GM19025 (cell line): Measurements from ENCODE around the gene SLC1A2.

Source experiments
- ATAC-seq: cut with Tn5 transposase; IDR thresholded peaks from one replicate; pipeline ENCODE4 v1.9.1; 2021; ENCODE audit warnings: mild to moderate bottlenecking, low read depth, moderate library complexity; ENCODE audit not compliant: unreplicated experiment

The SLC1A2 gene

DNA sequence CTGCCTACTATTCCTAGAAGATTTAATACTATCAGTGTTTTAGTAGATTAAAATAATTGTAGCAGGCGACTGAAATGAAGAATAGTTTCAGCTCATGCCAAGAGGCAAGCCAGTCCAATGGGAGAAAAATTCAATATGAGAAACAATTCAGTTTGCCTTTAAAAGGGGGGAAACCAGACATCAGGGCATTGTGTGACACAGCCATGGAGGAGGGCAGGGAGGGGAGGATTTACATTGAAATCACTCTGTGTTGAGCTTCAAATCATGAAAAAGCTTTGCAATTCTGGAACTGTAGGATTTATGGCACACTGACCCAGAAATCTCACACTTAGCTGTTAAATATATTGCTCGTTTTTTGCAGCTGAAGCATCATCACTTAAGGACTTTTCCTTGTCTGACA, 4.6 kb downstream of the SLC1A2 start:
- no peak for ATAC-seq

DNA sequence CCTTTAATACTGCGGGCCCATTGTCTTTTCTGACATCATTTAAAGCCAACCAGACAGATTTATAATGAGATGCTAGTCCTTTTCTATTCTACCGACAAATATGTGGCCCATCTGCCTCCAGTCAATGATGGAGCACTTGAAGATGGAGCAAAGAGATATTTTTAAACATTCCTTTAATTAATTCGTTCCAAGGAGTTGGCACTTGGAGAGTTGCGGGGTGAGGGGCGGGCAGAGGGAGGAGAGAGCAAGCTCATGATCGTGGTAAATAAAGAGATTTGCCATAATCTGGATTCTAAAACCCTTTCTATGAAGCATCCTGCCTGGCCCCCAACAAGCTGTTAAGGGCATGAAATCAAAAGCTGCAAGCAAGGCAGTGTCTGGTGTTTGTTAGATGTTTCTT, 5.0 kb downstream of the SLC1A2 start:
- ATAC-seq: no peak

DNA sequence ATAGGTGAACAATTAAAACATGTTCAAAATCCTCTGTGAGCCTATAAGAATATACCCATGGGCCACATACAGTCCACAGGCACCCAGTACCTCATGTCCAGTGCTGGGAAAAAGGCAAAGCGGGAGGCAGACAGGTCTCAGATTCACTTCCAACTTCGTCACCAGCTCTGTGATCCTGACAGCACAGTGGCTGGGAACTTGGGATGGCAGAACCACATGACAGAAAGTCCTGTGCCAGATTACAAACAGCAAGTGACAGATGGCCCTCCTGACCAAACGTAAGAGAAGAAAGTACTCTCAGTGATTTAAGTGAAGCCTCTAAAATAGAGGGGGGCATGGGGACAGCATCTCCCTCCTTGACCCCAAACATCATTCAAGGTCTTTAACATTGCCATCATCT, 5.8 kb downstream of the SLC1A2 start:
- ATAC-seq: no peak

DNA sequence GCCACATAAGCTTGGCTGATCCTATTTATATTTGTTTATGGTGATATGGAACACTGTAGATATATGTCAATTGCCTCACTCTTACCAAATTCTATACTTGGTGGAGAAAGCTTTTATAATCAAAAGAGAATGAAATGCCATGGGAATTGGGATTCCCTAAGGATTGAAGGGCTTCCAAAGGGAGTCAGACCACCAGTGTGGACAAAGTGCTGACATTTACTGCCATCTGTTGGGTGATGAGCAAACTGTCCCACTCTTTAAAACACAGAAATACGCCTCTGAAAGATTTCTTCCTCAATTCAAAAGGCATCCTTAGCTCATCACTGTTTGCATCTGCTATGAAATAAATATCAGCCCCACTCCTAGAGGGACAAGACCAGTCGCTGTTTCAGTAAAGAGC, 7.1 kb downstream of the SLC1A2 start:
- ATAC-seq: no peak

DNA sequence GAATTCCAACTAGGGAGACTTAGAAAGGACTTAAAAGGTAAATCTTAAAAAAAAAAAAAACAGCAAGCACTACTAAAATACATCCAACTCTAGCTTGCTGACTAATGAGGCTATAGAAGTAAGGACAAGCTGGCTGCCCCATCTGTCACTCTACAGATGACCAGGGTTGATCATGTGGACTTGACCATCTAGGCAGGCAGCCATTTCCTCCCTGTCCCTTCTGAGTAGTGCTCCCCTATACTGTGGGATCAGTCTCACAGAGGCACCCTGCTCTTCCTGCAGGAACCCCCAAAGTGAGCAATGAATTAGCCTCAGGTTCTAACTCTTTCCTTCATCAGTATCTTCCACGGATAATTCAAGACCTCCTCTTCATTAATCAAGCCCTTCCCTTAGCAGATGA, 12.3 kb downstream of the SLC1A2 start:
- ATAC-seq: no peak

DNA sequence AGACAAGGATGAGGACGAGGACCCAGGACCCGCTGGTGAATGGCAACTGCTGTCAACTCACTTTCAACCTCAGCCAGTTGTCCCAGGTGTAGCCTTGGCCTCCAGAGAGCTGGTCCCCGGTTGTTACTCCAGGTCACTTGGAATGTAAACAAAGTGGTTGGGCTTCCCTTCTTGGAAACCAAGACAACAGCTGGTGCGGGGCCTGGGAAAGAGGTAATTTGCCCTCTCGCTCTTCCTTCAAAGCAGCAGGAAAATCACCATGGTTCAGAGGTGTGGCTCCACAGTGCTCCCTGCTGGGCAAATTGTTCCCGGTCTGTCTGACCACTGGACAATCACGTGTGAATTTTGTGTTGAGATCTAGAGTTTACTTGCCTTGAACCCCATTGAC, 15.0 kb downstream of the SLC1A2 start:
- no peak for ATAC-seq

DNA sequence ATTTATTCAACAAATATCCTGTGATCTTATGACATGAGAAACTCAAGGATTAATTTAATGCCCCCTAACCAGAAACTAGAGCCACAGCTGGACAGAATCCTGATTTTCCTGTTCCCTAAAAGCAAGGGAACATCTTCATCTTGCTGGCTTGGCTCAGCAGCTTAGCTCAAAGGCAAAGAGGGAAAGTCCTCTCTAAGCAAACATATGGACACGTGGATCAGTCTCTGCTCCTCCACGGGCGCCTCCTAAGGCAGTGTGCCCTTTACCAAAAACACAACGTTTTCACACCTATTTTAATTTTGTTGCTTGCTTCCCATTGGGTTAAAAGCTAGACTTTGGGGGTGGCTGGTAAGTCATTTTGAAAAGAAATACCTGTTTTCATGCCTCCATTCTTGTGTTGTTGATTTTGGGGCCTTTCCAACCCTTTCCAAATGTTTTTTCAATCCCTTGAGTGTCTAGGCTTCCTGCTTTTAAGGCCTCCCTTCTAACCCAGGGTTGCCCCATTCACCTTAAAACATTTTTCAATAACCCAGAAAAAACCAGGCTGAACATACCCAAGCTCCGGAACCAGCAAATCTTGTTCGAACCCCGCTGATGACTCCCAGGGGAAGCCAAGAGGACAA, 15.5 kb downstream of the SLC1A2 start:
- no peak for ATAC-seq

DNA sequence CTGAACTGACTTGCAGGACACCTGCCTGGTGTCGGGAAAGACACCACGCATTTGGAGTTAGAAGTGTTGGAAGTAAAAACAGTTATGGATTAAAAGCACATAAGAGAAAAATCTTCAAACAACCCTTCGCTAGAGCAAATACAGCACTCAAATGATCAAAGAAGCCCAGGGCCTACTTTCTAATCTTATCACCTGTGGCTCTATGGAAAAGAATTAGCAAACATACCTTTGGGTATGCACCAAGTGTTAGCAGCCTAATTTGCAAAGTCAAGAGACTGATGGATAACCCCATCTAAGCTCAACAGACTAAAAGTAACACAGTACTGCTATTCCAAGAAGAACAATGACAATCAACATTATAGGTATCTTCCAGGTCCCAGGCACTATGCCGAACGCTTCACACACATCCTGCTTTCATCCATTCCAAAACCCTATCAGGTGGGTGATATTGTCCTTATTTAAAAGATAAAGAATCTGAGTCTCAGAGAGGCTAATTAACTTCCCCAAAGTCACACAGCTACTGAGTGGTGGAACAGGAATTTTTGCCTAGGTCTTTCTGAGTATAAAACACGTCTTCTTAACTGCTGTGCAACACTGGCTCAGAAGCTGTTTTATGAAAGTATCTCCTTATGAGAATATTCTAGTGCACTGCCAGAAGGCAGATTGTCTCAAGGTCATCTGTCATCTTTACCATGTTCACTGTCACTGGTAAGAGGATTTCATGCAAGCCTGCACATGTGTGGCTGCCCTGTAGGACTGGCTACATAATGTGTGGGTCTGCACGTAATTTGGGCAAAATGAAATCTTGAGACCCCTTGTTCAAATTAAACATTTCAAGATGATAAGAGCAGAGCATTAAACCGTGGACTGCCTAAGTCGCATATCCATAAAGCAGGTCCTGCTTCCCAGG, 16.4 kb downstream of the SLC1A2 start:
- no peak for ATAC-seq

DNA sequence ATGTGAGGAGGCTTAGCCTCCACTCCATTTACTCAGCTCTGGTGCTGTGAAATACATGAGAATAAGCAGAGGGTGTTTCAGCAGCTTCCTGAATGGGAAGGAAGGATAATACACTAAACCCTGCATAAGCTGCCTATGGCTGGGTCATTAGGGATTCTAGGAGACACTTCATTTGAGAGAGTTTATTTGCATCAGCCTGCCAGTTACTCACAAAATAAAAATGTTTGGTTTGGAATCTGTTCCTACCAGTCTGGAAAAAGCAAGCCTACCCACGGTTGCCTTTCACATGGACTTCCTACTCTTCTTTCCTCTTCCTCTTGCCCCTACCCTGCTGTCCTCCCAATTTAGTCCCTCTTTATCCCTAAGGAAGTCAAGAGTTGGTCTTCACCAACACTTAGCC, 20.5 kb downstream of the SLC1A2 start:
- ATAC-seq: no peak

DNA sequence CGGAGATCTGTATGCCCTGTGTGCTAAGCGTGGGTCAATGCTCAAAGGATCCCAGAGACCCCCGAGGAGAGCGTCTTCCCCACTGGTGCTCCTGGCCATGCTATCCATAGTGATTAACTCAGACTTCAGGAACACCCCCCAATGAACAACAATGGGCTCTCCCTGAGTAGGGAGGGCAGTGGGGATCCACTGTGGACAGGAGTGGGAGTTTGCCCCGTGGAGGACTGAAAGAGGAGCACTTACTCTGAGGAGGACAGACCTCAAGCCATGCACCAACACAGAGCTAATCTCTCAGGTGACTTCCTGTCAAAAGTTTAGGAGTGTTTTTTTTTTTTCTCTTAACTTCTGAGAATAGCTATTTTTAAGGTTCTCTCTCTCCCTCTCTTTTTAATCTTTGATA, 24.4 kb downstream of the SLC1A2 start:
- ATAC-seq: no peak

DNA sequence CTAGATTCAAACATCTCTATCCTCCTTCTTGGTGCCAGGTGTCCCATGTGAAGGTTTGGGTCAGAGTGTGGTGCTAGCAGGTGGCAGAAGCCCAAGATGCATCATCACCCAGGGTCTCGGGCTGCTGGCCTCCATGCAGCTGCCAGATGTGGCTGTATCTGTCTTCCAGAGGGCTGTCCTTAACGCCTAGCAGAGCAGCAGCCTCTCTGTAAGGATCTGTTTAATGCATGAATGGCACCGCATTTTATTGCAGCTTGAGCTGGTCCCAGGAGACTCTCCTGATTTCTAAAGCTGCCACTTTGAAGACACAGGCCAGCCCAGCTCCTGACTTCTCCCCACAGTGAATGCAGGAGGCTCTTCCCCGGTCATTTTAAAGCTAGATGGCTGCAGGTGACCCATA, 26.3 kb downstream of the SLC1A2 start:
- no peak for ATAC-seq

DNA sequence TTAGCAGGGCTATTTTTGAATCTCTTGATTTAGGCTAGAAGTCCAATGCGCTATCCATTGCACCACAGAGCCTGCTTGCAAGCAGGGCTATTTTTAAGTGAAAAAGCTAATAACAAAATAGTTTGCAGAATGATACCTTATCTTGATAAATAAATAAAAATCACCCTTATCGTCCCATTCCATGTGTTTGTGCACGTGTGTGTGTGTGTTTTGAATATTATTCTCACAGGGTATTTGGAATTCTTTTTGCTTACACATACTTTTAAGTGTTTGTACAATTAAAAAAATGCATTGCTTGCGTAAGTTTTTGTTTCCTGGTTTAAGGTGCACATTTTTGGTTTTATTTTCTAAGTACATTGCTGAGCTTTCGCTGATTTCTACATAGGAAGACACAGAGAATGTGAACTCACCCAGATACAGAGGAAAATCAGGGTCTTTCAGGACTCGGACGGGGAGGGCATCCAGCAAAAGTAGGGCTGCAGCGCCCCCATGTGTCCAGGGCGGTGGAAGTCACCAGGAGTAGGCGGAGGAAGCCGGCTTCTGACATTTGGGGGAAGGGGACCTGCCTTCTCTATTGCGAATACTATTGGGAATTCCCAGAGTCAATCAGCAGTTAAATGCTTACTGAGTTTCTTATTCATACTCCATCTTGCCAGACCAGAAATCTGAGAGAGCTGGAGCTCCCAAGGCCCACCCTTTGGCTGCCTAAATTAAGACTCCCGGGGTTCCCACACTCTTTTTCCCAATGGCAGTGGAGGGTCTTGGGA, 27.3 kb downstream of the SLC1A2 start:
- peak; percentile 43 for ATAC-seq

DNA sequence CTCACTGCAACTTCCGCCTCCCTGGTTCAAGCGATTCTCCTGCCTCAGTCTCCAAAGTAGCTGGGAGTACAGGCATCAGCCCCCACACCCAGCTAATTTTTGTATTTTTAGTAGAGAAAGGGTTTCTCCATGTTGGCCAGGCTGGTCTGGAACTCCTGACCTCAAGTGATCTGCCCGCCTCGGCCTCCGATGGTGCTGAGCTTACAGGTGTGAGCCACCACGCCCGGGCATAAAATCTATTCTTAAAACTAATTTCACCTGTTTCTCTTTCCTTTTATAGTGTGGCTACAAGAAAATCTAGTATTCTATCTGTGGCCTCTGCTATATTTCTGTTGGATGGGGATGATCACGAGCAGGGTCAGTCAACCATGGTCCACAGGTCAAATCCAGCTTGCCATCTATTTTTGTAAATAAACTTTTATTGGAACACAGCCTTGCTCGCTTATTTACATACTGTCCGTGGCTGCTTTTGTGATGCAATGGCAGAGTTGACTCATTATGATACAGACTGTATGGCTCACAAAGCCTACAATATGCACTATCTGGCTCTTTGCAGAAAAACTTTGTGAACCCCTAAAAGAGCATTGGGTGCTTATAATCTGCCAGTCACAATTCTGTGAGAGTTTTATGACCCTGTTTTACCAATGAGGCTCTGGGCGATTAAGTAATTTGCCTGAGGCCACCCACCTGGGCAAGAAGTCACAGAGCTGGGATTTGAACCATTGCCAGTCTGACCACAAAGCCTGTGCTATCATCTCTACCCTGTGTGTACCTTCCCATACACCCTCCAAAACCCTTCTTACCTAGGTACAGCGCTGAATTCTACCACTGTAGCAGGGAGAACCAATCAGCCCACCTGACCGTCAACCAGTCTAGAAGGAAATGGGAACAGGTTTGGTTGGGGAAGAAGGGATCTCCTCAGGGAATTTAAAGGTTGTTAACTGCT, 28.3 kb downstream of the SLC1A2 start:
- peak; percentile 72 for ATAC-seq

DNA sequence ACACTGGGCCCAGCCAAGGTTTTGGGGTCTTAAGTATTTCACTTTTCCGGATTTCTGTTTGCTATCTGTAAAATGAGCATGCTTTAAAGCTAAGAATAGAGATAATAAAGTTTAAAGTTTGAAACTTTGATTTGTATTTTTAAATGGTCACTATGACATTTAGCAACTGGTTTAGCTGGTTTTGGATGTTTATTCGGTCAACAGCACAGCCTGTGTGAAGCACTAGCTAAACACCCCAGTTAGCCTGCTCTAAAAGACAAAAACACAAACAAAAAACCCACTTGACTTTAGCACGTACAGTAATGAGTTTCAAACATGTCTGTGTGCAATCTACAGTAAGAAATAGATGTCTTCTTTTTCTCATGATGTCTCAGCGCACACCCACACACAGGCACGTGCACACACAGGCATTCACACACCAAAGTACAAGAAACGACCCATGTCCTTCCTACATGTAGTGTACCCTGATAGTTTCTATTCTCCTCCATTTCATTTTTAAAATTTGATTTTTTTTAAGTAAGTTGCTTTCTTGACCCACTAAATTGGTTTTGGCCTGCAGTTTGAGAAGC, 29.4 kb downstream of the SLC1A2 start:
- no peak for ATAC-seq

DNA sequence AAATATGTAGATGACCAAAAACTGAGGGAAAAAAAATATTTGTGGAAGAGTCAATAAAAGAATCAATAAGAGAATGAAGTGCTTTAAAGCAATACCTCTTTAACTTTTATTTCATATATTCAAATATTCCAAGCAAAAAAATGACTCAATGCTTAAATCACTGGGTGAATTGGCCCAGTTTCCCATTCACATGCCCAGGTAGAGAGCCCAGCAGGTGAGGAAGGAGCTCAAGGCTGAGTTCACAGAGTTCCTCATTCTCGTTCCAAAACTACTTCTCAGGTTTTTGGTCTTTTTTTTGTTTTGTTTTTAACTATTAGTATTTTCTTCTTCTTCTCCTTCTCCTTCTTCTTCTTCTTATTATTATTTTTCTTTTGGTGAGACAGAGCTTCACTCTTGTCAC, 30.2 kb downstream of the SLC1A2 start:
- ATAC-seq: no peak

DNA sequence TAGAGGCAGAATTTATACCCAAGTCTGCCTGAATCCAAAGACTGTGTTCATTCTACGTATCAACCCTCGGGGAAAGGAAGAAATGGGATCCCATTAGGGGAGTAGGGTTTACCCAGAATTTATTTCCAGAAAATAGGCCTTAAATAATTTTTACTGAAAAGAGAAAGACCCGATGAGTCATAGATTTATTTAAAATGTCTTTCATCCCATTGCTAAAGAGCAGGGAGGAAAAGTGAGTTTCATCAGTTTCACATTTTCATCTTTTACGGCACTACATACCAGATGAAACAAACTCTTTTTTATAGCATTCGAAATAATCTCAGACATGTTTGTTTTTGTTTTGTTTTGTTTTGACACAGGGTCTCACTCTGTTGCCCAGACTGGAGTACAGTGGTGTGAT, 31.3 kb downstream of the SLC1A2 start:
- no peak for ATAC-seq

DNA sequence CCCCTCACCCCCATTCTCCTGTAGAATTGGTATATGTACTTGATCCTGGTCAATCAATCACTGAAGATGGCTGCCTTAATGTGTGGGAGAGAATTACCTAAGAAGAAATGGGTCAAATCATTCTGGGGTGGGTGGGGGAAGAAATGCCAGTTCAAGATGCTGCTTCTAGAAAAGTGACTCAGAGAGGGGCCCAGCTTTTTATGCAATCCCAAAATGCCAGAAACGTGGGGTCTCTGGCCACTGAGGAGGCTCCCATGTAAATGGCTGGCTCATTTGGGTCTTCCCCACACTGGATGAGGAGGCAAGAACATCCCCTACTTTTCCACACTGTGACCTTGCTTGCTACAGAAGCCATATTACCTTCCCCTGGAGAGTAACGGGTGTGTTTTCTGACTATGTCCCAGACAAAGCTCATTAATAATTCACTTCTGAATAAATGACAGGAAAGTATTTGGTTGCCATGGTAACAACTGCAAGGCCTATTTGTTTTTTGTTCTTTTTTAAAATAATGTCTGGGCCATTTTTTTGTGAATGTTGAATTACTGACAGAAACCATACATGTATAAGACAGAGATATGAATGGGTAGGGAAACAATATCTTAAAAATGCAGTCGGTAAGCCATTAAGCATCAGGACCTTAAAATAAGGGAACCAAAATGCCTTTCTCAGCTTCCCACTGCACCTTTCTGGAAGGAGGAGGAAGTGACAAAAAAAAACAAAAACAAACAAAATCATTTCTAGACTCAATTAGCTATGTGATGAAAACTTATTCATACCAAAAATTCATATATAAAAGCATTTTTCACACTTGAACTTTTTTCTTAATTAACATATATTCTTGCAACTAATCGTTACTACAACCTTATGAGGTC, 32.0 kb downstream of the SLC1A2 start:
- no peak for ATAC-seq

DNA sequence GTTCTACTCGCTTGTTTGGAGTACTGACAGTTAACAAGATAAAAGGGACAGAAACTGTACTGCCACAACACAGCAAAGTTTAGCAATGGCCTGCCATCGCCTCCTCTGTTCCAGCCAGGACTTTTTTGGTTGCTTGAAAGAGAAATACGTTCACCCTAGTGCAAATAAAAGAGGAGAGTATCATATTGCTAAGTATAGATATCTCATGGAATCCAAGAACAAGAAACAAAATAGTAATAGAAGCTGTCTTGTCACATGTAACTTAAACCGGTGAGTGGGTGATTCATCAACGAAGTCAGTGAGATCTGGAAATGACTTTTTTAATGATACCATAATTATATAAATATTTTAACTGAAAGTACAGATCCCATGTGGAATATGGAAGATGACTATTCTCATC, 35.4 kb downstream of the SLC1A2 start:
- ATAC-seq: no peak

DNA sequence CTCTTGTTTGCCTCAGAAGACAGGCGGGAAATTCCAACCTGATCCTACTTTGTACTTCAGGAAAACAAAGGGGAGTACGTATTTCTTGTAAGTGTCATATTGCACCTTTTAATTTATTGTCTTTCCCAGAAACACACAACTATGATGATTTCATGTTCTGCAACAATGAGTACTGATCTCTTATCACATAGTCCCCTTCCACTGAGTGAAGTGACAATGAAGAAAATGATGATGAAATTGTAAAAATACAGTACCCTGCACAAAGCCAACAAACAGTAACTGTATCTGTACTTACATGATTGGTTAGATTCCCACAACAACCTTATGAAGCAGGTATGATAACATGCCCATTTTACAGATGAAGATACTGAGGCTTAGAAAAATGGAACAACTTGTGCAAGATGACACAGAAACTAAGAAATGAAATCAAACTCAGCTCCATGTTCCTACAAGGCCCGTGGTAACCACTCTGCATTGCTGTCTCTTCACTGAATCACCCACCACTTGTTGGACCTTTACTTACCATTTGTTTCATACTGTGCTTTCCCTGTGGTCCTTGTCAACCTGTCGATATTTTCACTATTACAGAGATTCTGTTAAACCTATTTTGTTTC, 37.5 kb downstream of the SLC1A2 start:
- ATAC-seq: no peak
